SU-DHL-6 (cell line): ENCODE results near the gene SPATS1.

ENCODE experiments used
- H2AFZ ChIP-seq: fragments of 200-600 bp; sonication (generic); 2 replicates; pipeline ENCODE4 v1.6.1; 2014; ENCODE audit warnings: low read depth, mild to moderate bottlenecking, moderate library complexity, mixed read lengths, antibody characterized with exemption, low read length; ENCODE audit not compliant: severe bottlenecking
- H3F3A ChIP-seq: fragments of 200-600 bp; shearing (Covaris generic); 2 replicates; pipeline ENCODE4 v1.6.0; 2016; ENCODE audit warnings: antibody characterized with exemption, mild to moderate bottlenecking; ENCODE audit not compliant: insufficient read depth
- H3K27ac ChIP-seq: fragments of 200-600 bp; sonication (generic); 2 replicates; pipeline ENCODE4 v1.5.1; 2016; ENCODE audit warnings: low read depth, mild to moderate bottlenecking, low read length, moderate library complexity, mixed read lengths
- H3K27me3 ChIP-seq: fragments of 200-600 bp; sonication (generic), shearing (Covaris generic); 2 replicates; pipeline ENCODE4 v1.6.0; 2014; ENCODE audit warnings: mild to moderate bottlenecking, low read length
- H3K36me3 ChIP-seq: fragments of 200-600 bp; sonication (generic); 2 replicates; pipeline ENCODE4 v1.6.1; 2014; ENCODE audit warnings: mild to moderate bottlenecking, low read length, mixed read lengths
- H3K4me2 ChIP-seq: fragments of 300-600, 200-600 bp; shearing (Covaris generic), sonication (generic); 2 replicates; pipeline ENCODE4 v1.6.0; 2014; ENCODE audit warnings: low read length, low read depth, mild to moderate bottlenecking; ENCODE audit not compliant: poor library complexity, severe bottlenecking
- H3K4me3 ChIP-seq: fragments of 200-600 bp; sonication (generic); 2 replicates; pipeline ENCODE4 v1.5.1; 2014; ENCODE audit warnings: antibody characterized with exemption, low read length, mild to moderate bottlenecking, mixed read lengths; ENCODE audit not compliant: insufficient read depth, poor library complexity, severe bottlenecking
- H3K79me2 ChIP-seq: fragments of 200-600 bp; sonication (generic); 2 replicates; pipeline ENCODE4 v1.6.1; 2014; ENCODE audit warnings: mild to moderate bottlenecking, low read length, moderate library complexity; ENCODE audit not compliant: insufficient read depth
- H3K9ac ChIP-seq: fragments of 200-600 bp; sonication (generic); 2 replicates; pipeline ENCODE4 v1.7.0; 2014; ENCODE audit warnings: mild to moderate bottlenecking, low read length
- H3K9me2 ChIP-seq: fragments of 200-600 bp; sonication (generic); replicated peaks from 2 replicates; pipeline ENCODE4 v1.6.1; 2014; ENCODE audit warnings: low read length; ENCODE audit not compliant: insufficient read depth
- H3K9me3 ChIP-seq: fragments of 200-600 bp; sonication (generic); 2 replicates; pipeline ENCODE4 v1.6.1; 2014; ENCODE audit warnings: low read length, mixed read lengths; ENCODE audit not compliant: insufficient read depth
- H4K20me1 ChIP-seq: fragments of 200-600 bp; sonication (generic); 2 replicates; pipeline ENCODE4 v1.6.1; 2014; ENCODE audit warnings: low read depth, mild to moderate bottlenecking, antibody characterized with exemption, low read length, moderate library complexity, mixed read lengths
- EZH2phosphoT487 ChIP-seq: fragments of 200-600 bp; sonication (generic), shearing (Covaris generic); conservative IDR thresholded peaks from 2 replicates; pipeline ENCODE4 v1.6.1; 2018; ENCODE audit warnings: mild to moderate bottlenecking, antibody characterized with exemption, low read length, moderate library complexity, mixed read lengths
- TF ChIP-seq, protein P1 (sequence below): fragments of 200-600 bp; sonication (generic); IDR thresholded peaks from one replicate; pipeline ENCODE4 v1.5.1; 2017; ENCODE audit warnings: antibody characterized with exemption, mild to moderate bottlenecking, low read length, moderate library complexity; ENCODE audit not compliant: insufficient read depth, poor library complexity, severe bottlenecking

Gene SPATS1

DNA sequence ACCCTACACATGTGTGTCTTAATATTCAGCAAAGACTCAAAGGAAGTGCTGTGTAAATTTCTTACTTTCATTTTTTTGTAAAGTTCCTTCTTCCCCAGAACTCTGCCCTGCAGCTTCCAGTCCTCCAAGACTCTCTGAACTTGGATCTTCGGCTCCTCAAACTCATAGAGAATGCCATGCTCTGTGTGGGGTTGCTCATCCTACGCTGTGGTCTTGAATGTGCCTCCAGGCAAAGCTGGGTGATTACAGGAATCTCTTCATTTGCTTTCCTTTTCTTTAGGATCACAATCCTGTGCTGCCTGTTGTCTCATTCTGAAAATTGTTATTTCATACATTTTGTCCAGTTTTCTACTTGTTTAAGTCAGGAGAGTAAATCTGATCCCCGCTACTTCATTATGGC is 30.6 kb downstream of the SPATS1 start:
- no peak overlapping the region for H3K4me2 ChIP-seq
- no peaks in the 10 kb centered on the region for H3K9me2 ChIP-seq
- H3K27ac ChIP-seq, result no peak overlapping the region
- no peaks in the 10 kb centered on the region for H3F3A ChIP-seq
- H3K4me3 ChIP-seq, result no peak overlapping the region
- H4K20me1 ChIP-seq, result no peaks in the 10 kb centered on the region
- H3K79me2 ChIP-seq, result no peaks in the 10 kb centered on the region
- H3K27me3 ChIP-seq, result no peaks in the 10 kb centered on the region
- H3K9ac ChIP-seq, result no peak overlapping the region
- TF ChIP-seq, protein P1, sequence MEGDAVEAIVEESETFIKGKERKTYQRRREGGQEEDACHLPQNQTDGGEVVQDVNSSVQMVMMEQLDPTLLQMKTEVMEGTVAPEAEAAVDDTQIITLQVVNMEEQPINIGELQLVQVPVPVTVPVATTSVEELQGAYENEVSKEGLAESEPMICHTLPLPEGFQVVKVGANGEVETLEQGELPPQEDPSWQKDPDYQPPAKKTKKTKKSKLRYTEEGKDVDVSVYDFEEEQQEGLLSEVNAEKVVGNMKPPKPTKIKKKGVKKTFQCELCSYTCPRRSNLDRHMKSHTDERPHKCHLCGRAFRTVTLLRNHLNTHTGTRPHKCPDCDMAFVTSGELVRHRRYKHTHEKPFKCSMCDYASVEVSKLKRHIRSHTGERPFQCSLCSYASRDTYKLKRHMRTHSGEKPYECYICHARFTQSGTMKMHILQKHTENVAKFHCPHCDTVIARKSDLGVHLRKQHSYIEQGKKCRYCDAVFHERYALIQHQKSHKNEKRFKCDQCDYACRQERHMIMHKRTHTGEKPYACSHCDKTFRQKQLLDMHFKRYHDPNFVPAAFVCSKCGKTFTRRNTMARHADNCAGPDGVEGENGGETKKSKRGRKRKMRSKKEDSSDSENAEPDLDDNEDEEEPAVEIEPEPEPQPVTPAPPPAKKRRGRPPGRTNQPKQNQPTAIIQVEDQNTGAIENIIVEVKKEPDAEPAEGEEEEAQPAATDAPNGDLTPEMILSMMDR, result no peak
- TF ChIP-seq EZH2phosphoT487, result no peak
- H3K36me3 ChIP-seq, result no peaks in the 10 kb centered on the region
- H2AFZ ChIP-seq, result no peak overlapping the region
- H3K9me3 ChIP-seq, result no peaks in the 10 kb centered on the region

- Histone ChIP-seq H3F3A (no peaks in the 10 kb centered on the region), H2AFZ (no peak overlapping the region), H3K9ac (no peak overlapping the region)
These were observed 31.3 kb downstream of the SPATS1 start for GRCh38 chr6:44373787-44374186.

DNA sequence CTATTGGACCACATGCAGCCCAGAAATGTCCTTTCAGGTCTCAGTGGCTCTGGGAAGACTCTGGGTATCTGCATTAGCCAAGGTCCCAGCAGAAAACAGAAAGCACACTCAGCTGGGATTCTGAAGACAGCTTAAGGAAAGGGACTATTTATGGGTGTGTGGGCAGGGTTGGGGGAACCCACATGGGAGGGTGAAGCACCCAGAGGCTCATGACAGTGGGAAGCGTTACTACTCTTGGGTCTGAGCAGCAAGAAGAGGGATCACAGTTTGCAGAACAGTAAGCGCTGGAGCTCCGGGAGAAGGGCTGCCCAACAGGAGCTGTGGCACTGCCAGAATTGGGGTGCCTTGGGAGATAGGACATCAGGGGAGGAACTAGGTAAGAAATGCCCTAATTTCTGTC is 32.6 kb downstream of the SPATS1 start:
- Histone ChIP-seq H3K36me3 (no peaks in the 10 kb centered on the region), H3K27ac (no peak overlapping the region), H3K27me3 (no peaks in the 10 kb centered on the region), H3K79me2 (no peaks in the 10 kb centered on the region), H3F3A (no peaks in the 10 kb centered on the region), H3K9me2 (no peaks in the 10 kb centered on the region), H3K9ac (no peak overlapping the region), H3K9me3 (no peaks in the 10 kb centered on the region), H4K20me1 (no peaks in the 10 kb centered on the region), H3K4me2 (no peak overlapping the region), H2AFZ (no peak overlapping the region), H3K4me3 (no peak overlapping the region)
- TF ChIP-seq EZH2phosphoT487, result no peak
- TF ChIP-seq, protein P1, result no peak

More at GRCh38 chr6:44373787-44374186, 31.3 kb downstream of the SPATS1 start:
- Histone ChIP-seq H3K4me2 (no peak overlapping the region), H3K27ac (no peak overlapping the region), H3K27me3 (no peaks in the 10 kb centered on the region), H3K36me3 (no peaks in the 10 kb centered on the region), H3K9me3 (no peaks in the 10 kb centered on the region), H3K9me2 (no peaks in the 10 kb centered on the region), H3K4me3 (no peak overlapping the region), H3K79me2 (no peaks in the 10 kb centered on the region), H4K20me1 (no peaks in the 10 kb centered on the region)
- TF ChIP-seq, protein P1, result no peak
- TF ChIP-seq EZH2phosphoT487, result no peak
